ENCODE data around the gene CYTH4. TPM values are rescaled to one million over a fixed set of nuclear protein-coding genes. Genes with fewer than 3 reads are reported as not detected.

Gene CYTH4
- total and polyA plus RNA-seq, 2 of the 8 experiments (the other 6 are each of a cell fraction or from before 2014, with no cell fraction given): 0.09 TPM; not detected in 1

DNA sequence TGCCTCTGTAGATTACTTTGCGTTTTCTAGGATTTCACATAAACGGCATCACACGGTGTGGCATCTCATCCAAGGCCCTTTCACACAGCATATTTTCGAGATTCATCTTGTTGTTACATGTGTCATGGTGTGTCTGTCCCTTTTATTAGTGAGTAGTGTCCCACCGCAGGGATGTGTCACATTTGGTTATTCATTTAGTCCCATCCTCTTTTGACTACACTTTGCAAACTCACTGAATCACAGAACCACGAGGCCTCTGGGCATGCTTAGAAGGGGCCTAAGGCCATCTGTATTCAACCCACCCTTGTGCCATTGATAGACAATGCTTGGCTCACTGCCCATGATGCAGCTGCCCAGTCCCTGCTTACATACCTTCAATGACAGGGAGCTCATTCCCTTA lies 34.1 kb upstream of the CYTH4 start (continued):
- TF ChIP-seq RNF2 (IDR thresholded peaks at IDR 0.05; ENCODE audit: borderline replicate concordance, low read depth, low read length, missing control alignments, poor library complexity, severe bottlenecking): no peak
- no peak for TF ChIP-seq CBX8 (IDR thresholded peaks at IDR 0.05; ENCODE audit: borderline replicate concordance, low read depth, low read length)
- TF ChIP-seq ASH2L (IDR thresholded peaks at IDR 0.05; ENCODE audit: low read length): no peak
- TF ChIP-seq POU5F1 (IDR thresholded peaks at IDR 0.05; ENCODE audit: low read depth, low read length): no peak

All from H1 (cell line).